Right lobe of liver (tissue), 6 donors: ENCODE data around the gene LEKR1. TPM values are rescaled to one million over a fixed set of nuclear protein-coding genes. Genes with fewer than 3 reads are reported as not detected.

ENCODE experiments used
- ATAC-seq, 4 donors: fragments of 200-7000 bp; cut with Tn5 transposase; one replicate each; pipeline ENCODE4 v1.9.1; 2020; ENCODE audit warnings: mild to moderate bottlenecking in 4 of 4, moderate library complexity in 4 of 4
- DNase-seq, 3 donors: peaks; one replicate each; pipeline ENCODE4 v3.0.0-alpha.2; 2020
- H3K27ac ChIP-seq, 3 donors: fragments of 200-600 bp; one replicate each; pipeline ENCODE4 v1.8.0; 2022
- H3K27me3 ChIP-seq, 2 donors: fragments of 200-600 bp; one replicate each; pipeline ENCODE4 v1.8.0; 2022
- H3K36me3 ChIP-seq, 4 donors: fragments of 200-600 bp; sonication (generic) in 1 of 4; one replicate each; pipeline versions ENCODE4 v1.5.1 to v1.8.0; 2017 to 2022; ENCODE audit warnings: control low read depth in 1 of 4
- H3K4me1 ChIP-seq, 4 donors: fragments of 200-600 bp; sonication (generic) in 1 of 4; one replicate each; pipeline versions ENCODE4 v1.5.1 to v1.8.0; 2017 to 2022; ENCODE audit warnings: control low read depth in 1 of 4
- H3K4me3 ChIP-seq, 3 donors: fragments of 200-600 bp; one replicate each; pipeline ENCODE4 v1.8.0; 2022
- H3K9me3 ChIP-seq, 4 donors: fragments of 200-600 bp; sonication (generic) in 1 of 4; one replicate each; pipeline versions ENCODE4 v1.5.1 to v1.8.0; 2017 to 2022; ENCODE audit warnings: control low read depth in 1 of 4
- POLR2A ChIP-seq: fragments of 450-650 bp; IDR thresholded peaks from one replicate; pipeline ENCODE4 v1.6.1; 2017; ENCODE audit warnings: antibody characterized with exemption, mild to moderate bottlenecking
- WGBS: methylation state at CpG from one replicate; pipeline ENCODE4 v1.1.6; 2018; ENCODE audit warnings: low coverage, low lambda C conversion rate; ENCODE audit not compliant: insufficient coverage; ENCODE audit errors: missing lambda C conversion rate; 5-methylcytosine and 5-hydroxymethylcytosine counted together
- intact Hi-C, 2 donors: fragments of 100-400 bp; cut with DNase I; formaldehyde crosslinking; loops; one replicate each; pipeline versions ENCODE4 v1.11.2 to v1.14.1; 2022
- total RNA-seq, 6 experiments: library from RNA; depleted of rRNA in 2 of 6; stranded (reverse); fragments of >200 nt in 2 of 6; fragmentation: NEBNext Ultra II Directional in 3 of 6; extraction: Animal tissue kit (Norgen Biotek cat#: 25700) in 3 of 6; gene quantifications; one replicate each; pipeline versions ENCODE4 v1.1.0 to v1.2.4, GENCODE V29; 2016 to 2023
- TF ChIP-seq, protein P1 (sequence below), 4 donors: fragments of 200-600 bp in 3 of 4; fragments of 450-650 bp in 1 of 4; IDR thresholded peaks; one replicate each; pipeline versions ENCODE4 v1.5.1 to v1.8.0; 2016 to 2022; ENCODE audit warnings: antibody characterized with exemption in 4 of 4, mild to moderate bottlenecking in 2 of 4
- donor health status: DM: no; HTN: yes; CAD: no.
- donor health status: DM: no; HTN: no; CAD: no.
- donor health status: DM: no; HTN: no; CAD: no.
- donor health status: DM: no; HTN: yes; CAD: no.
- donor health status: DM: no; HTN: yes; CAD: no.

The LEKR1 gene
- total RNA-seq, 6 experiments from 2014 or later, result 0.49 to 1.4 (median 0.74) TPM; not detected in 2

DNA sequence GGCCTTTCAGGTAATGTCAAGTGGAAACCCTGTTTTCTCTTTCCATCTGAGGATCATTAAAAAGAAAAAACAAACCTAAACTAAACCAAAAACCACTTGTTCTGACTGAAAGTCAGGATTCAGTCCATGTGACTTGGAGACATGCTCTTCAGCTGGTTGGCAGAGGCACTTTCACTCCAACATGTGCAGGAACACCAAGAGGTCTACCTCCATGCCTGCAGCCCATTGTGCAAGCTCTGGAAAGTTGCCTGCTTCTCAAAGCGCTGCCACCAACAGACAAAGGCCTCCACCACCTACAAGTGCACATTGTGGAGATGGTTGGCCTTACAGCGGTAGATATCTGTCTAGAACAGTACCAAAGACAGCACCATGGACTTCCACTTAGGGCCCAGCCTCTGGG lies 161.8 kb downstream of the LEKR1 start:
- H3K27me3 ChIP-seq, result no peaks in the 10 kb centered on the region
- no peak for TF ChIP-seq POLR2A
- TF ChIP-seq, protein P1, sequence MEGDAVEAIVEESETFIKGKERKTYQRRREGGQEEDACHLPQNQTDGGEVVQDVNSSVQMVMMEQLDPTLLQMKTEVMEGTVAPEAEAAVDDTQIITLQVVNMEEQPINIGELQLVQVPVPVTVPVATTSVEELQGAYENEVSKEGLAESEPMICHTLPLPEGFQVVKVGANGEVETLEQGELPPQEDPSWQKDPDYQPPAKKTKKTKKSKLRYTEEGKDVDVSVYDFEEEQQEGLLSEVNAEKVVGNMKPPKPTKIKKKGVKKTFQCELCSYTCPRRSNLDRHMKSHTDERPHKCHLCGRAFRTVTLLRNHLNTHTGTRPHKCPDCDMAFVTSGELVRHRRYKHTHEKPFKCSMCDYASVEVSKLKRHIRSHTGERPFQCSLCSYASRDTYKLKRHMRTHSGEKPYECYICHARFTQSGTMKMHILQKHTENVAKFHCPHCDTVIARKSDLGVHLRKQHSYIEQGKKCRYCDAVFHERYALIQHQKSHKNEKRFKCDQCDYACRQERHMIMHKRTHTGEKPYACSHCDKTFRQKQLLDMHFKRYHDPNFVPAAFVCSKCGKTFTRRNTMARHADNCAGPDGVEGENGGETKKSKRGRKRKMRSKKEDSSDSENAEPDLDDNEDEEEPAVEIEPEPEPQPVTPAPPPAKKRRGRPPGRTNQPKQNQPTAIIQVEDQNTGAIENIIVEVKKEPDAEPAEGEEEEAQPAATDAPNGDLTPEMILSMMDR (IDR thresholded peaks at IDR 0.05), result no peak
- no peak overlapping the region for H3K4me3 ChIP-seq
- H3K36me3 ChIP-seq, result no peaks in the 10 kb centered on the region
- DNase-seq, result no peak
- H3K4me1 ChIP-seq, result no peaks in the 10 kb centered on the region
- no peaks in the 10 kb centered on the region for H3K9me3 ChIP-seq
- no CpG with 5 or more reads among the region's 2 CpGs for WGBS
- no peak for ATAC-seq
- H3K27ac ChIP-seq, result no peak overlapping the region
- intact Hi-C loops, result no loop called here

DNA sequence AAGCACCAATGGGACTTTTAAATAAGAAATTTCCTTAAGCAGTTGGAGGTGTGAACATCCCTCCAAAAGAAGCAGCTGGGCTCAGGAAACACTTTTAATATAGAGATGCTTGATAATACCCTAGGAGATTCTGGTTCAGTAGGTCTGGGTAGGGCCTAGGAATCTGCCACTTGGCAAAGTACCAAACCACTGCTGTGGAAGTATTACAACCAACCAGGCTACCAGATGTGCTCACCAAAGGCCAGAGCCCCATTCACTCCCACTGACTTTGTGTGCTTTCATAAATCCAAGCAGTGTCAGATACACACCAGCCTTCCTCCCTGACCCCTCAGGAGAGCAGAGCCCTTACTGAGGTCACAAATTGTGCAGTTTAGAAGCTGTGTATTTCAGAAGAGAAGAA lies 171.2 kb downstream of the LEKR1 start:
- no peak overlapping the region for H3K27ac ChIP-seq
- TF ChIP-seq POLR2A, result no peak
- TF ChIP-seq, protein P1 (IDR thresholded peaks at IDR 0.05), result no peak
- DNase-seq (no peak), ATAC-seq (no peak)
- no peaks in the 10 kb centered on the region for H3K36me3 ChIP-seq
- intact Hi-C loops, result no loop called here
- no peaks in the 10 kb centered on the region for H3K9me3 ChIP-seq
- H3K27me3 ChIP-seq, result no peaks in the 10 kb centered on the region
- H3K4me3 ChIP-seq, result no peak overlapping the region
- H3K4me1 ChIP-seq, result no peaks in the 10 kb centered on the region

DNA sequence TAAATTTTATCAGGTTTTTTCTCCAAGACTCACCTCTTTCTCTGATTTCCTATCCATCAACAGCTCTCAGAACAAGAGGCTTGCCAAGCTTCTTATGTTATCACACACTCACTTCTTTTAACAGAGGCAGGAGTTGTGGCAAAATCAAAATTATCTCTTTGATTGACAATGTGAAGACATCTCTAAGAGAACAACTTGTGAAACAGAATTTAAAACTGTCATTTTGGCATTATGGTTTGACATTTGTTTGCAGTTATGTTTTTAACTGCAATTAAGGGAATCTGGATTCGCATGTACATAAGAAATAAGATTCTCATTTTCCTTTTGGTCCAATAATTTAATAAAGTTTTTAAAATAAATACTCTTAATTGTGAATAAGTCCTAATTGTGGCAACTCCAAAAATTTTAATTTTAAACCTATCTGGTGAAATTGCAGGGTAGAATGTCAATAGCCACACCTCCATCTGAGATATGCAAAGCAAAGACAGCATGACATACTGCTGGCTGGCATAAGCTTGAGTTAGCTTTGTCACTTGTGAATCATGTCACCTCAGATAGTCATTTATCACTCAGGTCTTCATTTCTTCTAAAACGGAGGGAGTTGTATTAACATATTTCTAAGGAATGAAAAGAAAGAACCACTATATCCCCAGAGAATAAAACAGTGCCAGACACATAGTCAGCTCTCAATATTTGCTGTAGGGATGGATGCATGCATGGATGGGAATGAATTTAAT lies 175.2 kb downstream of the LEKR1 start:
- intact Hi-C loops, result no loop called here
- 70% methylated on average over 2 of the region's 2 CpGs for WGBS
- no peak overlapping the region for H3K27ac ChIP-seq
- no peak for TF ChIP-seq POLR2A
- TF ChIP-seq, protein P1 (IDR thresholded peaks at IDR 0.05), result no peak
- H3K9me3 ChIP-seq, result no peaks in the 10 kb centered on the region
- ATAC-seq (no peak), DNase-seq (no peak)
- no peaks in the 10 kb centered on the region for H3K36me3 ChIP-seq
- H3K27me3 ChIP-seq, result no peaks in the 10 kb centered on the region
- no peak overlapping the region for H3K4me3 ChIP-seq
- H3K4me1 ChIP-seq, result no peaks in the 10 kb centered on the region

DNA sequence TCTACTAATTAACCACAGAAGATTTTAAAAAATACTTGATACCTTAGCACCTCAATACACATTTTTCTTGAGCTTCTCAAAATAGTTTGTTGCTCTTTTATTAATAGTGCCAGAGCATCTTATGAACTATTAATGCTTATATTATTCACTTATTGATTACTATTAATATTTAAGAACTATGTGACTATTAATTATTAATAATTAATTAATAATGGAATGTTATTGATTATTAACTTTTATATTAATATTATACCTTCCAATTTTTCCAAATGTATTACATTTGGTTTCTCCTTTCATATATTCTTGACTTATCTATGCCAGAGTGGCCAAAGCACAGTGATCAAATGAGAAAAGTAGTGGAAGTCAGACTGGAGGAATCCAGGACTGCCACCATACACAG lies 195.5 kb downstream of the LEKR1 start:
- ATAC-seq (no peak), DNase-seq (no peak)
- Histone ChIP-seq H3K4me1 (no peaks in the 10 kb centered on the region), H3K27me3 (no peaks in the 10 kb centered on the region), H3K4me3 (no peak overlapping the region), H3K27ac (no peak overlapping the region), H3K36me3 (no peaks in the 10 kb centered on the region), H3K9me3 (no peaks in the 10 kb centered on the region)
- intact Hi-C loops, result no loop called here
- TF ChIP-seq, protein P1 (IDR thresholded peaks at IDR 0.05), result no peak
- no peak for TF ChIP-seq POLR2A

DNA sequence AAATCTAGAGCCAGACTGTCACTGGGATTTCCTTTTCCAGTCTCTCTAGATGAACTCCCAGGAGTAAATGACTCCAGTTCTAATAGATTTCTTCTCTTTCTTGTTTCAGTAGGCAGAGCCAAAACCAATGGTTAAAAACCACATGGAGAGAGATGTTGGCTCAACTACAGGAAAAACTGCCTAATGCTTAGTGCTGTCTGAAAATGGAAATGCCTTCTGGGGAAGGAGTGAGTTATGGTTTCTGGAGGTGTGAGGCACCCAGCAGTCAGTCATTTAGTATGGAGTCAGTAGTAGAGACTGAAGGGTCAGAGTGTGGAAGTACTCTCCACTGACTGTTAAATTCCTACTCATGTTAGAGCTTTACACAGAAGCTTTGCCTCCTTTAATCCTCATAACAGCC lies 197.1 kb downstream of the LEKR1 start:
- no peaks in the 10 kb centered on the region for H3K36me3 ChIP-seq
- H3K4me3 ChIP-seq, result no peak overlapping the region
- no peak overlapping the region for H3K27ac ChIP-seq
- DNase-seq, result no peak
- TF ChIP-seq, protein P1 (IDR thresholded peaks at IDR 0.05), result no peak
- no peak for TF ChIP-seq POLR2A
- no peaks in the 10 kb centered on the region for H3K4me1 ChIP-seq
- H3K9me3 ChIP-seq, result no peaks in the 10 kb centered on the region
- H3K27me3 ChIP-seq, result no peaks in the 10 kb centered on the region
- intact Hi-C loops, result no loop called here
- no peak for ATAC-seq
